WTC11 (cell line): Measurements from ENCODE around the gene FAM118B. TPM values are rescaled to one million over a fixed set of nuclear protein-coding genes. Genes with fewer than 3 reads are reported as not detected.

Source experiments
- ATAC-seq: fragments of 200-7000 bp; cut with Tn5 transposase; 2 replicates; pipeline ENCODE4 v1.10.0; 2021; ENCODE audit warnings: mild to moderate bottlenecking, moderate library complexity
- CTCF ChIA-PET: fragments of 300-600 bp; sonication (Branson Sonifier 250); formaldehyde crosslinking; loops from one replicate; lab custom pipeline; 2021; ENCODE audit warnings: antibody characterized with exemption; lab: Charles Lee
- POLR2A ChIA-PET: fragments of 350-600 bp; sonication (Branson Sonifier 250); formaldehyde crosslinking; loops from one replicate; lab custom pipeline; 2021; ENCODE audit warnings: antibody characterized with exemption; lab: Charles Lee
- DNase-seq: peaks from one replicate; pipeline ENCODE4 v3.0.0; 2021; ENCODE audit warnings: low spot score
- H3K27ac Mint-ChIP-seq: 2 replicates; pipeline ENCODE4 v1.8.0; 2021; ENCODE audit warnings: mixed read lengths
- H3K27me3 Mint-ChIP-seq: 2 replicates; pipeline ENCODE4 v1.8.0; 2021; ENCODE audit warnings: low read depth, mild to moderate bottlenecking, moderate library complexity, mixed read lengths
- H3K36me3 Mint-ChIP-seq: 2 replicates; pipeline ENCODE4 v1.8.0; 2021; ENCODE audit warnings: mixed read lengths
- H3K4me1 Mint-ChIP-seq: 2 replicates; pipeline ENCODE4 v1.8.0; 2022; ENCODE audit warnings: mixed read lengths
- H3K4me3 Mint-ChIP-seq: 2 replicates; pipeline ENCODE4 v1.8.0; 2021; ENCODE audit warnings: mild to moderate bottlenecking, moderate library complexity, mixed read lengths
- H3K9me3 Mint-ChIP-seq: 2 replicates; pipeline ENCODE4 v1.8.0; 2021; ENCODE audit warnings: mixed read lengths
- CBFB ChIP-seq: sonication (generic); formaldehyde crosslinking; IDR thresholded peaks from 2 replicates; pipeline ENCODE4 v1.8.1; 2022; ENCODE audit warnings: mild to moderate bottlenecking, low read depth, missing genetic modification reagents
- CREM ChIP-seq: sonication (generic); formaldehyde crosslinking; IDR thresholded peaks from 2 replicates; pipeline ENCODE4 v1.8.1; 2022; ENCODE audit warnings: mild to moderate bottlenecking, missing genetic modification reagents, moderate library complexity
- ERG ChIP-seq: fragments of 250-450 bp; sonication (Bioruptor Pico); IDR thresholded peaks from 2 replicates; pipeline ENCODE4 v1.8.0; 2021; ENCODE audit warnings: mild to moderate bottlenecking
- GABPB1 ChIP-seq: sonication (generic); formaldehyde crosslinking; IDR thresholded peaks from 2 replicates; pipeline ENCODE4 v1.8.1; 2023; ENCODE audit warnings: mild to moderate bottlenecking, missing genetic modification reagents
- NFATC4 ChIP-seq: fragments of 250-450 bp; sonication (Bioruptor Pico); IDR thresholded peaks from 2 replicates; pipeline ENCODE4 v1.9.0; 2021; ENCODE audit warnings: mild to moderate bottlenecking
- NFE2L1 ChIP-seq: sonication (generic); formaldehyde crosslinking; IDR thresholded peaks from 2 replicates; pipeline ENCODE4 v1.8.1; 2023; ENCODE audit warnings: missing genetic modification reagents
- NR3C1 ChIP-seq: sonication (generic); formaldehyde crosslinking; conservative IDR thresholded peaks from 2 replicates; pipeline ENCODE4 v1.8.1; 2023; ENCODE audit warnings: low read depth, mild to moderate bottlenecking, missing genetic modification reagents
- PRDM15 ChIP-seq: sonication (generic); formaldehyde crosslinking; IDR thresholded peaks from 2 replicates; pipeline ENCODE4 v1.8.0; 2022; ENCODE audit warnings: missing genetic modification reagents
- RORB ChIP-seq: fragments of 250-450 bp; sonication (Bioruptor Pico); IDR thresholded peaks from 2 replicates; pipeline ENCODE4 v1.9.0; 2021; ENCODE audit warnings: mild to moderate bottlenecking
- SMAD3 ChIP-seq: sonication (generic); formaldehyde crosslinking; IDR thresholded peaks from 2 replicates; pipeline ENCODE4 v1.8.0; 2022; ENCODE audit warnings: missing genetic modification reagents, mild to moderate bottlenecking, borderline replicate concordance
- TEAD4 ChIP-seq: sonication (generic); formaldehyde crosslinking; IDR thresholded peaks from 2 replicates; pipeline ENCODE4 v1.8.0; 2022; ENCODE audit warnings: mild to moderate bottlenecking, missing genetic modification reagents
- TP53 ChIP-seq: sonication (generic); formaldehyde crosslinking; IDR thresholded peaks from 2 replicates; pipeline ENCODE4 v1.8.1; 2023; ENCODE audit warnings: mild to moderate bottlenecking, missing genetic modification reagents
- ZNF263 ChIP-seq: sonication (generic); formaldehyde crosslinking; IDR thresholded peaks from 2 replicates; pipeline ENCODE4 v1.8.1; 2022; ENCODE audit warnings: low read depth, mild to moderate bottlenecking, moderate library complexity, missing genetic modification reagents
- ZNF317 ChIP-seq: sonication (generic); formaldehyde crosslinking; IDR thresholded peaks from 2 replicates; pipeline ENCODE4 v1.8.1; 2023; ENCODE audit warnings: low read depth, mild to moderate bottlenecking, moderate library complexity, missing genetic modification reagents, borderline replicate concordance
- total RNA-seq: library from RNA; stranded (reverse); gene quantifications from 3 replicates; pipeline ENCODE4 v1.2.3, GENCODE V29; 2021
- TF ChIP-seq, protein P1 (sequence below): sonication (generic); formaldehyde crosslinking; IDR thresholded peaks from 2 replicates; pipeline ENCODE4 v1.8.1; 2022; ENCODE audit warnings: low read depth, missing genetic modification reagents, borderline replicate concordance
- TF ChIP-seq, protein P2 (sequence below): sonication (generic); formaldehyde crosslinking; IDR thresholded peaks from 2 replicates; pipeline ENCODE4 v1.8.0; 2023; ENCODE audit warnings: missing genetic modification reagents
- TF ChIP-seq, protein P3 (sequence below): sonication (generic); formaldehyde crosslinking; IDR thresholded peaks from 2 replicates; pipeline ENCODE4 v1.8.1; 2022; ENCODE audit warnings: mild to moderate bottlenecking, missing genetic modification reagents, moderate library complexity, borderline replicate concordance
- TF ChIP-seq, protein P4 (sequence below): fragments of 250-450 bp; sonication (Bioruptor Pico); conservative IDR thresholded peaks from 2 replicates; pipeline ENCODE4 v1.9.0; 2021; ENCODE audit warnings: mild to moderate bottlenecking

Gene FAM118B
- total RNA-seq, 1 experiment from 2014 or later: 35.3 TPM

DNA sequence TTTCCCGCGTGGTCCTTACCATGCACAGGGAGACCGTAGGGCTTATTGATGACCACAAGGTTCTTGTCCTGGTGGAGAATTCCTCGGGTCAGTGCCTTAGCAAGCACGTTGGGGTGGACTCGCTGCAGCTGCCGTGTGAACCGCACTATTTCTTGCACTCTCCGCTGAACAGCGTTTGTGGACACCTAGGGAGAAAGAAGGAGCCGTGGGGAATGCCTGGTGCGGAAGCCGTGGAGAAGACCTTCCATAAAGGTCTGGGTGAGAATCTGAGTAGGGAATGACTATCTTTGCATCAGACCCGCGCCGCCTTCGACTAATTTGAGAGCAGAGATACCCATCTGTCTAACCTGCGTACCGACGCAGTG lies 729 bp upstream of the FAM118B start:
- H3K36me3 Mint-ChIP-seq: peaks cover 32% of the 10 kb centered on the region
- no peak for ATAC-seq
- peak overlapping the region; percentile 89 for H3K4me3 Mint-ChIP-seq
- no peaks in the 10 kb centered on the region for H3K9me3 Mint-ChIP-seq
- DNase-seq: no peak
- H3K27me3 Mint-ChIP-seq: no peaks in the 10 kb centered on the region
- ChIA-PET CTCF (interaction anchor here (1.6 kb wide), 1 partner anchor 292 kb away, joined by 4 read pairs; no protein-coding TSS in a partner anchor), POLR2A (interaction anchor here (1.0 kb wide), 1 partner anchor 149 kb away, joined by 3 read pairs; no protein-coding TSS in a partner anchor)
- H3K4me1 Mint-ChIP-seq: peaks cover 16% of the 10 kb centered on the region
- peak overlapping the region; percentile 98 for H3K27ac Mint-ChIP-seq
- TF ChIP-seq TEAD4 (CRISPR knock-in tag) (no peak), RORB (CRISPR knock-in tag) (no peak), PRDM15 (CRISPR knock-in tag) (no peak), TP53 (no peak)

DNA sequence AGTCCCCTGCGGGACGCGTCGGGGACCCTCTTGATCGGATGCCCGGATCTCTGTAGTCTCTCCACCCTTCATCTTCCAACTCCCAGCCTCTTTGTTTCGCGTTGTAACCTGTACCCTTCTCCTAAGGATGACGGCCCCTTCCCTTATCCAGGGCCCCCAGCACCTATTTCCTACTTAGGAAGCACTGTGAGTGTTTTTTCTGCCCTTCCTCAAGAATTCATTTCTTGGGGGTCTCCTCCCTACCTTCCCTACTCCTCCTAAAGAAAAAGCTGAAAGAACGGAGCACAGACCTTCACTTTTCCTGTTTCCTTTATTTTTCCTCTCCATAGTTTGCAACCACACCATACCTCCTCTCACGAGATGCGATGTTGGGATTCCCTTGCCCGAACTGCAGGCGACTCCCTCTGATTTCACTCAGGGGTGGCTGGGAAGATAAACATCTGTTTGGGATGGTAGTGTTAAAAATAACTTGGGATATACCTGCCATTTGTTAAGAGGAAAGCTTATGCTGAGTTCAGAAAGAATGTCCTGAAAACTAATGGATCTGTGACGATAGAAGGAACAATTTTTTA lies 593 bp downstream of the FAM118B start:
- Mint-ChIP-seq H3K9me3 (no peaks in the 10 kb centered on the region), H3K27ac (peak overlapping the region; percentile 26), H3K4me3 (peak overlapping the region; percentile 89), H3K27me3 (no peaks in the 10 kb centered on the region), H3K4me1 (peaks cover 16% of the 10 kb centered on the region), H3K36me3 (peaks cover 21% of the 10 kb centered on the region)
- ATAC-seq: no peak
- ChIA-PET CTCF (interaction anchor here (0.9 to 1.6 kb wide), 2 partner anchors 293 to 325 kb away, joined by 3 to 4 read pairs; partner anchors contain the start of gene HYLS1), POLR2A (no interaction called here)
- TF ChIP-seq, protein P1, sequence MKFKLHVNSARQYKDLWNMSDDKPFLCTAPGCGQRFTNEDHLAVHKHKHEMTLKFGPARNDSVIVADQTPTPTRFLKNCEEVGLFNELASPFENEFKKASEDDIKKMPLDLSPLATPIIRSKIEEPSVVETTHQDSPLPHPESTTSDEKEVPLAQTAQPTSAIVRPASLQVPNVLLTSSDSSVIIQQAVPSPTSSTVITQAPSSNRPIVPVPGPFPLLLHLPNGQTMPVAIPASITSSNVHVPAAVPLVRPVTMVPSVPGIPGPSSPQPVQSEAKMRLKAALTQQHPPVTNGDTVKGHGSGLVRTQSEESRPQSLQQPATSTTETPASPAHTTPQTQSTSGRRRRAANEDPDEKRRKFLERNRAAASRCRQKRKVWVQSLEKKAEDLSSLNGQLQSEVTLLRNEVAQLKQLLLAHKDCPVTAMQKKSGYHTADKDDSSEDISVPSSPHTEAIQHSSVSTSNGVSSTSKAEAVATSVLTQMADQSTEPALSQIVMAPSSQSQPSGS (CRISPR knock-in tag): no peak
- TF ChIP-seq, protein P2, sequence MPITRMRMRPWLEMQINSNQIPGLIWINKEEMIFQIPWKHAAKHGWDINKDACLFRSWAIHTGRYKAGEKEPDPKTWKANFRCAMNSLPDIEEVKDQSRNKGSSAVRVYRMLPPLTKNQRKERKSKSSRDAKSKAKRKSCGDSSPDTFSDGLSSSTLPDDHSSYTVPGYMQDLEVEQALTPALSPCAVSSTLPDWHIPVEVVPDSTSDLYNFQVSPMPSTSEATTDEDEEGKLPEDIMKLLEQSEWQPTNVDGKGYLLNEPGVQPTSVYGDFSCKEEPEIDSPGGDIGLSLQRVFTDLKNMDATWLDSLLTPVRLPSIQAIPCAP: no peak
- TF ChIP-seq GABPB1 (CRISPR knock-in tag) (no peak), CBFB (CRISPR knock-in tag) (0 out of 2 replicates have a peak, but pooled peaks have one; percentile 8), ZNF263 (no peak), NFE2L1 (CRISPR knock-in tag) (no peak), SMAD3 (CRISPR knock-in tag) (no peak)
- TF ChIP-seq, protein P3, sequence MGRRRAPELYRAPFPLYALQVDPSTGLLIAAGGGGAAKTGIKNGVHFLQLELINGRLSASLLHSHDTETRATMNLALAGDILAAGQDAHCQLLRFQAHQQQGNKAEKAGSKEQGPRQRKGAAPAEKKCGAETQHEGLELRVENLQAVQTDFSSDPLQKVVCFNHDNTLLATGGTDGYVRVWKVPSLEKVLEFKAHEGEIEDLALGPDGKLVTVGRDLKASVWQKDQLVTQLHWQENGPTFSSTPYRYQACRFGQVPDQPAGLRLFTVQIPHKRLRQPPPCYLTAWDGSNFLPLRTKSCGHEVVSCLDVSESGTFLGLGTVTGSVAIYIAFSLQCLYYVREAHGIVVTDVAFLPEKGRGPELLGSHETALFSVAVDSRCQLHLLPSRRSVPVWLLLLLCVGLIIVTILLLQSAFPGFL (CRISPR knock-in tag): no peak
- DNase-seq: no peak

- Mint-ChIP-seq H3K27me3 (no peaks in the 10 kb centered on the region), H3K4me3 (no peak overlapping the region), H3K36me3 (peaks cover 7% of the 10 kb centered on the region), H3K9me3 (no peaks in the 10 kb centered on the region), H3K4me1 (peaks cover 16% of the 10 kb centered on the region), H3K27ac (no peak overlapping the region)
- ATAC-seq (no peak), DNase-seq (no peak)
- POLR2A ChIA-PET: no interaction called here
- TF ChIP-seq NFATC4 (no peak), ERG (CRISPR knock-in tag) (no peak), ZNF317 (CRISPR knock-in tag) (no peak), CREM (CRISPR knock-in tag) (no peak), NR3C1 (CRISPR knock-in tag) (no peak)
- TF ChIP-seq, protein P4, sequence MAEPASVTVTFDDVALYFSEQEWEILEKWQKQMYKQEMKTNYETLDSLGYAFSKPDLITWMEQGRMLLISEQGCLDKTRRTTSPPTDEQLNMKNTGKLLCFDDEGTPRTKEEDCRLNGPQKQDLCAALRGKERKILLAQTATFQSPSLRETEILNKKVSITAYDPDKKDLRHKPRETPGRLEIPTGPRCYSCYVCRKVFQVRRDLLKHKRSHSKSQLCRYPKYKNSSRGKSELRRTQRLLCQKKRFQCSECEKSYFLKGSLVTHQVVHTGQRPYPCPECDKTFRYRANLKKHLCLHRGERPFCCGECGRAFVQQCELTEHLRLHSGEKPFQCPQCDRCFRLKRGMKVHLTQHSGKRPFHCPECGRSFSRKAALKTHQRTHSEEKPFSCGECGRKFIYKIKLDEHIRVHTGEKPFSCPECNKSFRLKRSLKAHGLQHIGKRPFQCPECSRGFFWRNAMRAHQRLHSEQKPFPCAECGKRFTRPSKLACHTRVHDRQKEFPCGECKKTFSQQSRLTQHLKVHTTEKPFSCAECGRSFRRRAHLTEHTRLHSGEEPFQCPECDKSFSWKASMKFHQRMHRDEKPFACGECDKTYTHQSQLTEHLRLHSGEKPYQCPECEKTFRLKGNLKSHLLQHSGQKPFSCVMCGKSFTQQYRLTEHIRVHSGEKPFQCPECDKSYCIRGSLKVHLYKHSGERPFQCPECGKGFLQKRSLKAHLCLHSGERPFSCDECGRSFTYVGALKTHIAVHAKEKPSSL (CRISPR knock-in tag): no peak
- CTCF ChIA-PET: interaction anchor here (0.7 kb wide), 1 partner anchor 327 kb away, joined by 4 read pairs; no protein-coding TSS in a partner anchor
These were observed 2.9 kb downstream of the FAM118B start for GRCh38 chr11:126214441-126214840.
